Measurements from ENCODE around the gene ADORA2A. TPM values are rescaled to one million over a fixed set of nuclear protein-coding genes. Genes with fewer than 3 reads are reported as not detected.

ADORA2A gene
- total RNA-seq, 1 experiment from 2014 or later: 3.5 TPM

DNA sequence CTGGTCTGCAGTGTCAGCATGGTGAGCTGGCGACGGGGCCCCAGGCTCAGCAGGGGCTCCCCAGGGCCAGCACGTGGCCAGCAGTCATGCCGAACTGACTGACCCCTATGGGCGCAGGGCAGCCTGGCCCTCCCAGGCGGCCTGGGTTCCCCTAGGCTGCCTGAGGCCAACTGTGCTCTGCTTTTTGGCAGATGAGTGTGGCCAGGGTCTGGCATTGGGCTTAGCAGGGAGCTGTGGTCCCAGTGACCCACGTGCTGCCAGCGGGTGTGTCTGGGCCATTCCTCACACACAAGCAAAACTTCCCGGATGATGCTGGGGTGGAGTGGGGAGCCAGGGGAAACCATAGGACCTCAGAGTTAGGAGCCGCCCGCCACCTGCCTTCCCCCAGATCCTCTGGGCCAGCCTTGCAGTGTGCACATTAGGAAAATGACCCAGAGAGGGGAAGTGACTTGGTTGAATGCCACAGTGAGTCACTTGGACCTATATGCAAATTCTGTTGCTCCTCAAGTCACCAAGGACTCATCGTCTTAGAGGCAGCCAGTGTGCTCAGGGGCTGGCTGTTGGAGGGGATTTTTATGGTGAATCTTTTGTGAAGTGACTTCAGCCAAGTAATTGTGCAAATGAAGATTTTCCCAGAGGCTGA, 6.5 kb downstream of the ADORA2A start:
- Histone ChIP-seq H4K8ac (replicated peaks; ENCODE audit: insufficient read length, low read depth, low read length) (no peak overlapping the region), H3K18ac (ENCODE audit: insufficient read length, low read depth, low read length) (no peak overlapping the region), H3K9ac (ENCODE audit: extremely low read depth, insufficient read length, low read length) (no peak overlapping the region), H4K20me1 (ENCODE audit: control insufficient read depth, insufficient read depth, insufficient read length) (peaks cover 2% of the 10 kb centered on the region), H3K23me2 (ENCODE audit: insufficient read length, low read depth, low read length, poor library complexity, severe bottlenecking) (no peaks in the 10 kb centered on the region), H2AK5ac (ENCODE audit: insufficient read length, low read length) (no peak overlapping the region), H3K56ac (ENCODE audit: insufficient read length, low read depth, low read length) (no peak overlapping the region), H3K79me2 (ENCODE audit: insufficient read depth, low read length) (no peaks in the 10 kb centered on the region), H2BK120ac (ENCODE audit: low read depth, low read length, poor library complexity, severe bottlenecking) (no peak overlapping the region), H2BK5ac (ENCODE audit: insufficient read length, low read length) (no peak overlapping the region), H3K27ac (ENCODE audit: insufficient read length, low read depth, low read length) (no peak overlapping the region), H2BK12ac (ENCODE audit: insufficient read length, low read depth, low read length) (no peak overlapping the region), H2AFZ (ENCODE audit: low read length) (no peak overlapping the region), H2BK20ac (ENCODE audit: low read depth, low read length, poor library complexity, severe bottlenecking) (no peak overlapping the region), H4K91ac (ENCODE audit: insufficient read length, low read depth, low read length) (no peak overlapping the region), H3K27me3 (ENCODE audit: insufficient read depth, low read length) (no peaks in the 10 kb centered on the region), H3K79me1 (ENCODE audit: insufficient read depth, low read depth, low read length, poor library complexity, severe bottlenecking) (no peaks in the 10 kb centered on the region), H3T11ph (ENCODE audit: low read length) (no peak overlapping the region), H4K5ac (ENCODE audit: insufficient read length, low read depth, low read length) (no peak overlapping the region), H3K9me3 (ENCODE audit: control insufficient read depth, low read depth, low read length) (no peaks in the 10 kb centered on the region), H3K14ac (ENCODE audit: insufficient read depth, low read length) (0 out of 2 replicates have a peak overlapping the region, but pooled peaks have one; percentile 3), H2BK15ac (ENCODE audit: low read depth, low read length) (no peak overlapping the region), H3K4me1 (ENCODE audit: insufficient read depth, low read length) (0 out of 2 replicates have a peak, but pooled peaks cover 3% of the 10 kb centered on the region), H3K4me2 (ENCODE audit: insufficient read depth, insufficient read length, low read length) (no peak overlapping the region), H3K4ac (ENCODE audit: low read depth, low read length) (no peak overlapping the region), H3K23ac (ENCODE audit: insufficient read length, low read depth, low read length) (no peak overlapping the region)
- no peaks in the 10 kb centered on the region for H3K9me3 Mint-ChIP-seq
- no peak overlapping the region for H3K4me3 Mint-ChIP-seq
- no CpG with 5 or more reads among the region's 12 CpGs for WGBS (ENCODE audit: extremely low coverage, insufficient read length, low lambda C conversion rate)
- peaks cover 8 to 17% of the 10 kb centered on the region in 2 experiments for H3K4me1 Mint-ChIP-seq
- no peak for DNase-seq
- TF ChIP-seq, protein P1, sequence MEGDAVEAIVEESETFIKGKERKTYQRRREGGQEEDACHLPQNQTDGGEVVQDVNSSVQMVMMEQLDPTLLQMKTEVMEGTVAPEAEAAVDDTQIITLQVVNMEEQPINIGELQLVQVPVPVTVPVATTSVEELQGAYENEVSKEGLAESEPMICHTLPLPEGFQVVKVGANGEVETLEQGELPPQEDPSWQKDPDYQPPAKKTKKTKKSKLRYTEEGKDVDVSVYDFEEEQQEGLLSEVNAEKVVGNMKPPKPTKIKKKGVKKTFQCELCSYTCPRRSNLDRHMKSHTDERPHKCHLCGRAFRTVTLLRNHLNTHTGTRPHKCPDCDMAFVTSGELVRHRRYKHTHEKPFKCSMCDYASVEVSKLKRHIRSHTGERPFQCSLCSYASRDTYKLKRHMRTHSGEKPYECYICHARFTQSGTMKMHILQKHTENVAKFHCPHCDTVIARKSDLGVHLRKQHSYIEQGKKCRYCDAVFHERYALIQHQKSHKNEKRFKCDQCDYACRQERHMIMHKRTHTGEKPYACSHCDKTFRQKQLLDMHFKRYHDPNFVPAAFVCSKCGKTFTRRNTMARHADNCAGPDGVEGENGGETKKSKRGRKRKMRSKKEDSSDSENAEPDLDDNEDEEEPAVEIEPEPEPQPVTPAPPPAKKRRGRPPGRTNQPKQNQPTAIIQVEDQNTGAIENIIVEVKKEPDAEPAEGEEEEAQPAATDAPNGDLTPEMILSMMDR (conservative IDR thresholded peaks at IDR 0.05): no peak
- H3K27me3 Mint-ChIP-seq (ENCODE audit: low read depth): no peaks in the 10 kb centered on the region; the same call in none of the 2 replicates
- H3K27ac Mint-ChIP-seq: peak overlapping the region in 1 of 3 experiments; percentile 37; a peak in 1 of 7 replicates
- H3K36me3 Mint-ChIP-seq (ENCODE audit: insufficient read depth in 1 of 3, low read depth in 3 of 3): no peaks in the 10 kb centered on the region

All from H9 (cell line).